HEK293 (cell line): Measurements from ENCODE around the gene KIFBP.

Source experiments
- BCL11A ChIP-seq: fragments of 450-650 bp; formaldehyde crosslinking; IDR thresholded peaks from 2 replicates; pipeline ENCODE4 v1.5.1; 2016; ENCODE audit warnings: low read depth, missing biosample characterization, missing genetic modification characterization
- GLIS2 ChIP-seq: fragments of 450-650 bp; formaldehyde crosslinking; IDR thresholded peaks from 2 replicates; pipeline ENCODE4 v1.5.1; 2016; ENCODE audit warnings: missing biosample characterization, missing genetic modification characterization
- RBAK ChIP-seq: fragments of 450-650 bp; formaldehyde crosslinking; IDR thresholded peaks from 2 replicates; pipeline ENCODE4 v1.5.1; 2016; ENCODE audit warnings: missing biosample characterization, missing genetic modification characterization
- SALL2 ChIP-seq: fragments of 450-650 bp; formaldehyde crosslinking; IDR thresholded peaks from 2 replicates; pipeline ENCODE4 v1.5.0; 2017; ENCODE audit warnings: missing biosample characterization, mild to moderate bottlenecking, missing genetic modification characterization, borderline replicate concordance
- SCRT1 ChIP-seq: fragments of 450-650 bp; formaldehyde crosslinking; IDR thresholded peaks from 2 replicates; pipeline ENCODE4 v1.5.1; 2016; ENCODE audit warnings: missing biosample characterization, missing genetic modification characterization, borderline replicate concordance
- WT1 ChIP-seq: fragments of 450-650 bp; formaldehyde crosslinking; IDR thresholded peaks from 2 replicates; pipeline ENCODE4 v1.5.1; 2016; ENCODE audit warnings: missing biosample characterization, missing genetic modification characterization
- ZBTB17 ChIP-seq: fragments of 450-650 bp; formaldehyde crosslinking; IDR thresholded peaks from 2 replicates; pipeline ENCODE4 v1.5.1; 2016; ENCODE audit warnings: missing biosample characterization, missing genetic modification characterization
- ZBTB20 ChIP-seq: fragments of 450-650 bp; formaldehyde crosslinking; IDR thresholded peaks from 2 replicates; pipeline ENCODE4 v1.5.1; 2016; ENCODE audit warnings: missing biosample characterization, missing genetic modification characterization
- ZFP37 ChIP-seq: fragments of 450-650 bp; formaldehyde crosslinking; IDR thresholded peaks from 2 replicates; pipeline ENCODE4 v1.5.1; 2016; ENCODE audit warnings: missing biosample characterization, missing genetic modification characterization
- ZFP41 ChIP-seq: fragments of 450-650 bp; formaldehyde crosslinking; IDR thresholded peaks from 2 replicates; pipeline ENCODE4 v1.5.1; 2016; ENCODE audit warnings: missing biosample characterization, missing genetic modification characterization, borderline replicate concordance
- ZIC2 ChIP-seq: fragments of 450-650 bp; formaldehyde crosslinking; IDR thresholded peaks from 2 replicates; pipeline ENCODE4 v1.5.1; 2016; ENCODE audit warnings: missing biosample characterization, missing genetic modification characterization
- ZNF121 ChIP-seq: fragments of 450-650 bp; formaldehyde crosslinking; IDR thresholded peaks from 2 replicates; pipeline ENCODE4 v1.5.1; 2016; ENCODE audit warnings: missing biosample characterization, missing genetic modification characterization
- ZNF248 ChIP-seq: fragments of 450-650 bp; formaldehyde crosslinking; IDR thresholded peaks from 2 replicates; pipeline ENCODE4 v1.5.1; 2017; ENCODE audit warnings: missing biosample characterization, missing genetic modification characterization
- ZNF501 ChIP-seq: fragments of 450-650 bp; formaldehyde crosslinking; IDR thresholded peaks from 2 replicates; pipeline ENCODE4 v1.5.1; 2016; ENCODE audit warnings: missing biosample characterization, missing genetic modification characterization
- ZNF548 ChIP-seq: fragments of 450-650 bp; formaldehyde crosslinking; IDR thresholded peaks from 2 replicates; pipeline ENCODE4 v1.5.1; 2016; ENCODE audit warnings: missing biosample characterization, missing genetic modification characterization
- ZNF654 ChIP-seq: fragments of 450-650 bp; formaldehyde crosslinking; IDR thresholded peaks from 2 replicates; pipeline ENCODE4 v1.5.1; 2016; ENCODE audit warnings: low read depth, missing biosample characterization, missing genetic modification characterization
- ZNF660 ChIP-seq: fragments of 450-650 bp; IDR thresholded peaks from 2 replicates; pipeline ENCODE4 v1.5.1; 2018; ENCODE audit warnings: missing biosample characterization, mild to moderate bottlenecking, missing genetic modification characterization
- TF ChIP-seq, protein P1 (sequence below): fragments of 450-650 bp; formaldehyde crosslinking; IDR thresholded peaks from 2 replicates; pipeline ENCODE4 v1.5.1; 2017; ENCODE audit warnings: missing biosample characterization, missing genetic modification characterization
- TF ChIP-seq, protein P2 (sequence below): fragments of 450-650 bp; formaldehyde crosslinking; IDR thresholded peaks from 2 replicates; pipeline ENCODE4 v1.5.1; 2016; ENCODE audit warnings: missing biosample characterization, missing genetic modification characterization, borderline replicate concordance
- TF ChIP-seq, protein P3 (sequence below): fragments of 450-650 bp; formaldehyde crosslinking; IDR thresholded peaks from 2 replicates; pipeline ENCODE4 v1.5.1; 2016; ENCODE audit warnings: missing biosample characterization, missing genetic modification characterization
- TF ChIP-seq, protein P4 (sequence below): fragments of 450-650 bp; formaldehyde crosslinking; IDR thresholded peaks from 2 replicates; pipeline ENCODE4 v1.5.1; 2016; ENCODE audit warnings: missing biosample characterization, missing genetic modification characterization
- TF ChIP-seq, protein P5 (sequence below): fragments of 450-650 bp; formaldehyde crosslinking; conservative IDR thresholded peaks from 2 replicates; pipeline ENCODE4 v1.5.1; 2016; ENCODE audit warnings: low read depth, missing biosample characterization, missing genetic modification characterization

The KIFBP gene

DNA sequence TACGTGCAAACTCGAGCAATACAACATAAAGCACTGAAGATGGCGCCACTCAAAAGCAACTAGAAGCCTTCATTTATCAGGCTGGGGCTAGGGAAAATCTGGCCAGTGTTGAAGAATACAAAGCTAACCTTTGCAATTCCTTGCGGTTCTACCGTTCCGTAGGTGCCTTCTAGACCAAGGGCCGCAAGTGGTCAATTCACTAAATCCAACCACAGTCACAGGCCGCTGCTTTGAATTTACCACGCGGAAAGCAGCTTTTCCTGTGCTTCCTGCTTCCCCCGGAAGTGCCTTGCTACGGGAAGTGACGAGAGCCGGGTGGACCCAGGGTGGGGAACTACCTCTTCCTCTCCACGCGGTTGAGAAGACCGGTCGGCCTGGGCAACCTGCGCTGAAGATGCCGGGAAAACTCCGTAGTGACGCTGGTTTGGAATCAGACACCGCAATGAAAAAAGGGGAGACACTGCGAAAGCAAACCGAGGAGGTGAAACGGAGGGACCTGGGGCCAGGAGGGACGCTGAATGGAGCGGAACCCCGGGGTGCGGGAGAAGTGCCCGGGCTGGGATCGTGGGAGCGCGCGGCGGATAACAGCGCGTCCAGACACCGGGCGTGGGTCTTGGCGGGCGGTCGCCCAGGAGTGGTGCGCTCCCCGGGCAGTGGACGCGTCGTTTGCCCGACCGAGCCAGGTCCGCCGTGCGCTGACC is 32.6 kb upstream of the KIFBP start, which contains the start of gene DDX21 (continued):
- TF ChIP-seq SALL2 (tag by site-specific recombination) (no peak), ZIC2 (tag by site-specific recombination) (peak; percentile 20; the same call in 1 of the 2 replicates), ZNF501 (tag by site-specific recombination) (peak; percentile 86), SCRT1 (tag by site-specific recombination) (peak; percentile 76; the same call in 1 of the 2 replicates), ZNF654 (tag by site-specific recombination) (peak; percentile 55), ZNF660 (tag by site-specific recombination) (peak; percentile 88), ZFP37 (tag by site-specific recombination) (peak; percentile 57), ZBTB20 (tag by site-specific recombination) (peak; percentile 82), ZNF121 (no peak), WT1 (tag by site-specific recombination) (0 out of 2 replicates have a peak, but pooled peaks have one; percentile 15), RBAK (no peak), GLIS2 (tag by site-specific recombination) (peak; percentile 34; the same call in 1 of the 2 replicates), ZBTB17 (peak; percentile 93), ZFP41 (no peak), BCL11A (tag by site-specific recombination) (no peak), ZNF548 (no peak), ZNF248 (no peak)
- TF ChIP-seq, protein P1, sequence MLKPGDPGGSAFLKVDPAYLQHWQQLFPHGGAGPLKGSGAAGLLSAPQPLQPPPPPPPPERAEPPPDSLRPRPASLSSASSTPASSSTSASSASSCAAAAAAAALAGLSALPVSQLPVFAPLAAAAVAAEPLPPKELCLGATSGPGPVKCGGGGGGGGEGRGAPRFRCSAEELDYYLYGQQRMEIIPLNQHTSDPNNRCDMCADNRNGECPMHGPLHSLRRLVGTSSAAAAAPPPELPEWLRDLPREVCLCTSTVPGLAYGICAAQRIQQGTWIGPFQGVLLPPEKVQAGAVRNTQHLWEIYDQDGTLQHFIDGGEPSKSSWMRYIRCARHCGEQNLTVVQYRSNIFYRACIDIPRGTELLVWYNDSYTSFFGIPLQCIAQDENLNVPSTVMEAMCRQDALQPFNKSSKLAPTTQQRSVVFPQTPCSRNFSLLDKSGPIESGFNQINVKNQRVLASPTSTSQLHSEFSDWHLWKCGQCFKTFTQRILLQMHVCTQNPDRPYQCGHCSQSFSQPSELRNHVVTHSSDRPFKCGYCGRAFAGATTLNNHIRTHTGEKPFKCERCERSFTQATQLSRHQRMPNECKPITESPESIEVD: no peak
- TF ChIP-seq, protein P2, sequence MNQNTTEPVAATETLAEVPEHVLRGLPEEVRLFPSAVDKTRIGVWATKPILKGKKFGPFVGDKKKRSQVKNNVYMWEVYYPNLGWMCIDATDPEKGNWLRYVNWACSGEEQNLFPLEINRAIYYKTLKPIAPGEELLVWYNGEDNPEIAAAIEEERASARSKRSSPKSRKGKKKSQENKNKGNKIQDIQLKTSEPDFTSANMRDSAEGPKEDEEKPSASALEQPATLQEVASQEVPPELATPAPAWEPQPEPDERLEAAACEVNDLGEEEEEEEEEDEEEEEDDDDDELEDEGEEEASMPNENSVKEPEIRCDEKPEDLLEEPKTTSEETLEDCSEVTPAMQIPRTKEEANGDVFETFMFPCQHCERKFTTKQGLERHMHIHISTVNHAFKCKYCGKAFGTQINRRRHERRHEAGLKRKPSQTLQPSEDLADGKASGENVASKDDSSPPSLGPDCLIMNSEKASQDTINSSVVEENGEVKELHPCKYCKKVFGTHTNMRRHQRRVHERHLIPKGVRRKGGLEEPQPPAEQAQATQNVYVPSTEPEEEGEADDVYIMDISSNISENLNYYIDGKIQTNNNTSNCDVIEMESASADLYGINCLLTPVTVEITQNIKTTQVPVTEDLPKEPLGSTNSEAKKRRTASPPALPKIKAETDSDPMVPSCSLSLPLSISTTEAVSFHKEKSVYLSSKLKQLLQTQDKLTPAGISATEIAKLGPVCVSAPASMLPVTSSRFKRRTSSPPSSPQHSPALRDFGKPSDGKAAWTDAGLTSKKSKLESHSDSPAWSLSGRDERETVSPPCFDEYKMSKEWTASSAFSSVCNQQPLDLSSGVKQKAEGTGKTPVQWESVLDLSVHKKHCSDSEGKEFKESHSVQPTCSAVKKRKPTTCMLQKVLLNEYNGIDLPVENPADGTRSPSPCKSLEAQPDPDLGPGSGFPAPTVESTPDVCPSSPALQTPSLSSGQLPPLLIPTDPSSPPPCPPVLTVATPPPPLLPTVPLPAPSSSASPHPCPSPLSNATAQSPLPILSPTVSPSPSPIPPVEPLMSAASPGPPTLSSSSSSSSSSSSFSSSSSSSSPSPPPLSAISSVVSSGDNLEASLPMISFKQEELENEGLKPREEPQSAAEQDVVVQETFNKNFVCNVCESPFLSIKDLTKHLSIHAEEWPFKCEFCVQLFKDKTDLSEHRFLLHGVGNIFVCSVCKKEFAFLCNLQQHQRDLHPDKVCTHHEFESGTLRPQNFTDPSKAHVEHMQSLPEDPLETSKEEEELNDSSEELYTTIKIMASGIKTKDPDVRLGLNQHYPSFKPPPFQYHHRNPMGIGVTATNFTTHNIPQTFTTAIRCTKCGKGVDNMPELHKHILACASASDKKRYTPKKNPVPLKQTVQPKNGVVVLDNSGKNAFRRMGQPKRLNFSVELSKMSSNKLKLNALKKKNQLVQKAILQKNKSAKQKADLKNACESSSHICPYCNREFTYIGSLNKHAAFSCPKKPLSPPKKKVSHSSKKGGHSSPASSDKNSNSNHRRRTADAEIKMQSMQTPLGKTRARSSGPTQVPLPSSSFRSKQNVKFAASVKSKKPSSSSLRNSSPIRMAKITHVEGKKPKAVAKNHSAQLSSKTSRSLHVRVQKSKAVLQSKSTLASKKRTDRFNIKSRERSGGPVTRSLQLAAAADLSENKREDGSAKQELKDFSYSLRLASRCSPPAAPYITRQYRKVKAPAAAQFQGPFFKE (tag by site-specific recombination): no peak
- TF ChIP-seq, protein P3, sequence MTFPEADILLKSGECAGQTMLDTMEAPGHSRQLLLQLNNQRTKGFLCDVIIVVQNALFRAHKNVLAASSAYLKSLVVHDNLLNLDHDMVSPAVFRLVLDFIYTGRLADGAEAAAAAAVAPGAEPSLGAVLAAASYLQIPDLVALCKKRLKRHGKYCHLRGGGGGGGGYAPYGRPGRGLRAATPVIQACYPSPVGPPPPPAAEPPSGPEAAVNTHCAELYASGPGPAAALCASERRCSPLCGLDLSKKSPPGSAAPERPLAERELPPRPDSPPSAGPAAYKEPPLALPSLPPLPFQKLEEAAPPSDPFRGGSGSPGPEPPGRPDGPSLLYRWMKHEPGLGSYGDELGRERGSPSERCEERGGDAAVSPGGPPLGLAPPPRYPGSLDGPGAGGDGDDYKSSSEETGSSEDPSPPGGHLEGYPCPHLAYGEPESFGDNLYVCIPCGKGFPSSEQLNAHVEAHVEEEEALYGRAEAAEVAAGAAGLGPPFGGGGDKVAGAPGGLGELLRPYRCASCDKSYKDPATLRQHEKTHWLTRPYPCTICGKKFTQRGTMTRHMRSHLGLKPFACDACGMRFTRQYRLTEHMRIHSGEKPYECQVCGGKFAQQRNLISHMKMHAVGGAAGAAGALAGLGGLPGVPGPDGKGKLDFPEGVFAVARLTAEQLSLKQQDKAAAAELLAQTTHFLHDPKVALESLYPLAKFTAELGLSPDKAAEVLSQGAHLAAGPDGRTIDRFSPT (tag by site-specific recombination): no peak
- TF ChIP-seq, protein P4, sequence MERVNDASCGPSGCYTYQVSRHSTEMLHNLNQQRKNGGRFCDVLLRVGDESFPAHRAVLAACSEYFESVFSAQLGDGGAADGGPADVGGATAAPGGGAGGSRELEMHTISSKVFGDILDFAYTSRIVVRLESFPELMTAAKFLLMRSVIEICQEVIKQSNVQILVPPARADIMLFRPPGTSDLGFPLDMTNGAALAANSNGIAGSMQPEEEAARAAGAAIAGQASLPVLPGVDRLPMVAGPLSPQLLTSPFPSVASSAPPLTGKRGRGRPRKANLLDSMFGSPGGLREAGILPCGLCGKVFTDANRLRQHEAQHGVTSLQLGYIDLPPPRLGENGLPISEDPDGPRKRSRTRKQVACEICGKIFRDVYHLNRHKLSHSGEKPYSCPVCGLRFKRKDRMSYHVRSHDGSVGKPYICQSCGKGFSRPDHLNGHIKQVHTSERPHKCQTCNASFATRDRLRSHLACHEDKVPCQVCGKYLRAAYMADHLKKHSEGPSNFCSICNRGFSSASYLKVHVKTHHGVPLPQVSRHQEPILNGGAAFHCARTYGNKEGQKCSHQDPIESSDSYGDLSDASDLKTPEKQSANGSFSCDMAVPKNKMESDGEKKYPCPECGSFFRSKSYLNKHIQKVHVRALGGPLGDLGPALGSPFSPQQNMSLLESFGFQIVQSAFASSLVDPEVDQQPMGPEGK (tag by site-specific recombination): peak; percentile 13; the same call in 1 of the 2 replicates
- TF ChIP-seq, protein P5, sequence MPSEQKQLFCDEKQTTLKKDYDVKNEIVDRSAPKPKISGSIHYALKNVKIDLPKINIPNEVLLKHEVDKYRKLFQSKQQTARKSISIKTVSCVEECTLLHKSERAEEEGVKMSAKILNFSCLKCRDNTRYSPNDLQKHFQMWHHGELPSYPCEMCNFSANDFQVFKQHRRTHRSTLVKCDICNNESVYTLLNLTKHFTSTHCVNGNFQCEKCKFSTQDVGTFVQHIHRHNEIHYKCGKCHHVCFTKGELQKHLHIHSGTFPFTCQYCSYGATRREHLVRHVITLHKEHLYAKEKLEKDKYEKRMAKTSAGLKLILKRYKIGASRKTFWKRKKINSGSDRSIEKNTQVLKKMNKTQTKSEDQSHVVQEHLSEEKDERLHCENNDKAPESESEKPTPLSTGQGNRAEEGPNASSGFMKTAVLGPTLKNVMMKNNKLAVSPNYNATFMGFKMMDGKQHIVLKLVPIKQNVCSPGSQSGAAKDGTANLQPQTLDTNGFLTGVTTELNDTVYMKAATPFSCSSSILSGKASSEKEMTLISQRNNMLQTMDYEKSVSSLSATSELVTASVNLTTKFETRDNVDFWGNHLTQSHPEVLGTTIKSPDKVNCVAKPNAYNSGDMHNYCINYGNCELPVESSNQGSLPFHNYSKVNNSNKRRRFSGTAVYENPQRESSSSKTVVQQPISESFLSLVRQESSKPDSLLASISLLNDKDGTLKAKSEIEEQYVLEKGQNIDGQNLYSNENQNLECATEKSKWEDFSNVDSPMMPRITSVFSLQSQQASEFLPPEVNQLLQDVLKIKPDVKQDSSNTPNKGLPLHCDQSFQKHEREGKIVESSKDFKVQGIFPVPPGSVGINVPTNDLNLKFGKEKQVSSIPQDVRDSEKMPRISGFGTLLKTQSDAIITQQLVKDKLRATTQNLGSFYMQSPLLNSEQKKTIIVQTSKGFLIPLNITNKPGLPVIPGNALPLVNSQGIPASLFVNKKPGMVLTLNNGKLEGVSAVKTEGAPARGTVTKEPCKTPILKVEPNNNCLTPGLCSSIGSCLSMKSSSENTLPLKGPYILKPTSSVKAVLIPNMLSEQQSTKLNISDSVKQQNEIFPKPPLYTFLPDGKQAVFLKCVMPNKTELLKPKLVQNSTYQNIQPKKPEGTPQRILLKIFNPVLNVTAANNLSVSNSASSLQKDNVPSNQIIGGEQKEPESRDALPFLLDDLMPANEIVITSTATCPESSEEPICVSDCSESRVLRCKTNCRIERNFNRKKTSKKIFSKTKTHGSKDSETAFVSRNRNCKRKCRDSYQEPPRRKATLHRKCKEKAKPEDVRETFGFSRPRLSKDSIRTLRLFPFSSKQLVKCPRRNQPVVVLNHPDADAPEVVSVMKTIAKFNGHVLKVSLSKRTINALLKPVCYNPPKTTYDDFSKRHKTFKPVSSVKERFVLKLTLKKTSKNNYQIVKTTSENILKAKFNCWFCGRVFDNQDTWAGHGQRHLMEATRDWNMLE: peak; percentile 97
